PC-3 (cell line): ENCODE results near the gene EGFL8.

Experiments
- EZH2 ChIP-seq: fragments of 300-600 bp; sonication (generic); IDR thresholded peaks from one replicate; pipeline ENCODE4 v1.6.1; 2017; ENCODE audit warnings: antibody characterized with exemption, mild to moderate bottlenecking, low read length; ENCODE audit not compliant: unreplicated experiment
- EZH2phosphoT487 ChIP-seq: fragments of 300-600 bp; sonication (generic); IDR thresholded peaks from 2 replicates; pipeline ENCODE4 v1.6.1; 2018; ENCODE audit warnings: mild to moderate bottlenecking, antibody characterized with exemption, low read length, borderline replicate concordance
- TF ChIP-seq, protein P1 (sequence below): fragments of 300-600 bp; sonication (generic); conservative IDR thresholded peaks from 2 replicates; pipeline ENCODE4 v1.5.1; 2017; ENCODE audit warnings: antibody characterized with exemption, low read depth, mild to moderate bottlenecking, low read length

DNA sequence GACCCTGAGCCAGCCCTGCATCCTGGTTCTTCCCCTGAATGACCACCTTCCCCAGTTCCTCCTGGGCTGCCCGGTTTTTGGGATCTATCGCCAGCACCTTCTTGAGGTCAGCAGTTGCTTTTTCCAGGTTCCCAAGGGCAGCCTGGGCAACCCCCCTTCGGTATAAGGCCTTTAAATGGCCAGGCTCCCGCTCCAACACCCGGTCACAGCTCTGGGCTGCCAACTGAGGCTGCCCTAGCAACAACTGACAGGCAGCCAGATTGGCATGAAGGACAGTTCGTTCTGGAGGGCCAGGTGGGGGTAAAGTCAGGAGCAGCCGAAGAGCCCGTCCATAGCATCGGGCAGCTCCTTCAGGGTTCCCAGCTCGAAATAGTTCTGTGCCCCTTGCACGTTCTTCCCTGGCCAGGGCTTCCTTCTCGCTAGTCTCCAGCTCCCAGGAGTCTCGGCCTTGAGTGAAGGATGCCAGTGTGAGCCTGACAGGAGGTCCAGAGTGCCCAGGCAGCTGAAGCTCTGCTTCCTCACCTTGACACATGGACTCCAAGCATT lies 35.6 kb upstream of the EGFL8 start:
- TF ChIP-seq, protein P1, sequence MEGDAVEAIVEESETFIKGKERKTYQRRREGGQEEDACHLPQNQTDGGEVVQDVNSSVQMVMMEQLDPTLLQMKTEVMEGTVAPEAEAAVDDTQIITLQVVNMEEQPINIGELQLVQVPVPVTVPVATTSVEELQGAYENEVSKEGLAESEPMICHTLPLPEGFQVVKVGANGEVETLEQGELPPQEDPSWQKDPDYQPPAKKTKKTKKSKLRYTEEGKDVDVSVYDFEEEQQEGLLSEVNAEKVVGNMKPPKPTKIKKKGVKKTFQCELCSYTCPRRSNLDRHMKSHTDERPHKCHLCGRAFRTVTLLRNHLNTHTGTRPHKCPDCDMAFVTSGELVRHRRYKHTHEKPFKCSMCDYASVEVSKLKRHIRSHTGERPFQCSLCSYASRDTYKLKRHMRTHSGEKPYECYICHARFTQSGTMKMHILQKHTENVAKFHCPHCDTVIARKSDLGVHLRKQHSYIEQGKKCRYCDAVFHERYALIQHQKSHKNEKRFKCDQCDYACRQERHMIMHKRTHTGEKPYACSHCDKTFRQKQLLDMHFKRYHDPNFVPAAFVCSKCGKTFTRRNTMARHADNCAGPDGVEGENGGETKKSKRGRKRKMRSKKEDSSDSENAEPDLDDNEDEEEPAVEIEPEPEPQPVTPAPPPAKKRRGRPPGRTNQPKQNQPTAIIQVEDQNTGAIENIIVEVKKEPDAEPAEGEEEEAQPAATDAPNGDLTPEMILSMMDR = no peak
- TF ChIP-seq EZH2 = no peak
- no peak for TF ChIP-seq EZH2phosphoT487
